C4-2B (cell line): ENCODE data around the gene ZNF440.
A peak's percentile ranks its signal among the peaks of the same experiment; 100 is the strongest.
"Not testable (repeated sequence)": the region's sequence is repeated elsewhere in the genome, so short reads cannot be mapped to it uniquely, and the experiment has no call there.

Source experiments
- H3K27ac ChIP-seq: fragments of 450-650 bp; 2 replicates; pipeline ENCODE4 v1.5.1; 2017
- ZFX ChIP-seq: fragments of 450-650 bp; IDR thresholded peaks from 2 replicates; pipeline ENCODE4 v1.6.1; 2017
- TF ChIP-seq, protein P1 (sequence below): fragments of 450-650 bp; conservative IDR thresholded peaks from 2 replicates; pipeline ENCODE4 v1.5.1; 2017; ENCODE audit warnings: mild to moderate bottlenecking

The ZNF440 gene

GRCh38 chr19:11860721-11861120, 46.6 kb downstream of the ZNF440 start:
- TF ChIP-seq ZFX: no peak
- TF ChIP-seq, protein P1, sequence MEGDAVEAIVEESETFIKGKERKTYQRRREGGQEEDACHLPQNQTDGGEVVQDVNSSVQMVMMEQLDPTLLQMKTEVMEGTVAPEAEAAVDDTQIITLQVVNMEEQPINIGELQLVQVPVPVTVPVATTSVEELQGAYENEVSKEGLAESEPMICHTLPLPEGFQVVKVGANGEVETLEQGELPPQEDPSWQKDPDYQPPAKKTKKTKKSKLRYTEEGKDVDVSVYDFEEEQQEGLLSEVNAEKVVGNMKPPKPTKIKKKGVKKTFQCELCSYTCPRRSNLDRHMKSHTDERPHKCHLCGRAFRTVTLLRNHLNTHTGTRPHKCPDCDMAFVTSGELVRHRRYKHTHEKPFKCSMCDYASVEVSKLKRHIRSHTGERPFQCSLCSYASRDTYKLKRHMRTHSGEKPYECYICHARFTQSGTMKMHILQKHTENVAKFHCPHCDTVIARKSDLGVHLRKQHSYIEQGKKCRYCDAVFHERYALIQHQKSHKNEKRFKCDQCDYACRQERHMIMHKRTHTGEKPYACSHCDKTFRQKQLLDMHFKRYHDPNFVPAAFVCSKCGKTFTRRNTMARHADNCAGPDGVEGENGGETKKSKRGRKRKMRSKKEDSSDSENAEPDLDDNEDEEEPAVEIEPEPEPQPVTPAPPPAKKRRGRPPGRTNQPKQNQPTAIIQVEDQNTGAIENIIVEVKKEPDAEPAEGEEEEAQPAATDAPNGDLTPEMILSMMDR: no peak

DNA sequence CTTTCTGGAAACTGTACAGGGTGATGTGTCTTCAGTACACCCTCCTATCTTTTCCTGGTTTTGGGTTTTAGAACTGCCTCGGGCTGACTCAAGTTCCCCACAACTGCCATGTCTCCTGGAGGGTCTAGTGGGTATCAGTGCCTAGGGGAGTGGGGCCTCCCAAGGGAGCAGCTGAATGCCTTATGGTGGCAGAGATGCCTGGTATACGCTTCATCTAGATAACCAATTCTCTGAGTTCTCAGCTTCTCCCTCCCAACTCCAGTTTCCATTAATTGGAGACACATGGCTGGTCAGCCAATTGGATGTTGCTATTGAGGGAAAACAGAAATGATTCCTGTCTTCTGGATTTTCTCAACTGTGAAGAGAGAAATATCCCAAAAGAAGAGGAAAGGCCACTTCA, 47.2 kb downstream of the ZNF440 start:
- H3K27ac ChIP-seq: no peak overlapping the region
- TF ChIP-seq ZFX: no peak
- TF ChIP-seq, protein P1: no peak

More at GRCh38 chr19:11860721-11861120, 46.6 kb downstream of the ZNF440 start:
- no peak overlapping the region; the same call in 1 of the 2 replicates for H3K27ac ChIP-seq

DNA sequence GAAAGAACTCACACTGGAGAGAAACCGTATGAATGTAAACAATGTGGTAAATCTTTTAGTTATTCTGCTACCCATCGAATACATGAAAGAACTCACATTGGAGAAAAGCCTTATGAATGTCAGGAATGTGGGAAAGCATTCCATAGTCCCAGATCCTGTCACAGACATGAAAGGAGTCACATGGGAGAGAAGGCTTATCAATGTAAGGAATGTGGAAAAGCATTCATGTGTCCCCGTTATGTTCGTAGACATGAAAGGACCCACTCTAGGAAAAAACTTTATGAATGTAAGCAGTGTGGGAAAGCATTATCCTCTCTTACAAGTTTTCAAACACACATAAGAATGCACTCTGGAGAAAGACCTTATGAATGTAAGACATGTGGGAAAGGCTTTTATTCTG, 53.7 kb downstream of the ZNF440 start:
- H3K27ac ChIP-seq: not testable (repeated sequence)

DNA sequence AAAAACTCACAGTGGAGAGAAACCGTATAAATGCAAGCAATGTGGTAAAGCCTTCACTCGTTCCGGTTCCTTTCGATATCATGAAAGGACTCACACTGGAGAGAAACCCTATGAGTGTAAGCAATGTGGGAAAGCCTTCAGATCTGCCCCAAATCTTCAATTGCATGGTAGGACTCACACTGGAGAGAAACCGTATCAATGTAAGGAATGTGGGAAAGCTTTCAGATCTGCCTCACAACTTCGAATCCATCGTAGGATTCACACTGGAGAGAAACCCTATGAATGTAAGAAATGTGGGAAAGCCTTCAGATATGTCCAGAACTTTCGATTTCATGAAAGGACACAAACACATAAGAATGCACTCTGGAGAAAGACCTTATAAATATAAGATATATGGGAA, 54.1 kb downstream of the ZNF440 start:
- H3K27ac ChIP-seq: no peak overlapping the region
- no peak for TF ChIP-seq ZFX
- TF ChIP-seq, protein P1: no peak

GRCh38 chr19:11872624-11873023, 58.6 kb downstream of the ZNF440 start:
- TF ChIP-seq ZFX: no peak
- TF ChIP-seq, protein P1: no peak
- no peak overlapping the region for H3K27ac ChIP-seq

DNA sequence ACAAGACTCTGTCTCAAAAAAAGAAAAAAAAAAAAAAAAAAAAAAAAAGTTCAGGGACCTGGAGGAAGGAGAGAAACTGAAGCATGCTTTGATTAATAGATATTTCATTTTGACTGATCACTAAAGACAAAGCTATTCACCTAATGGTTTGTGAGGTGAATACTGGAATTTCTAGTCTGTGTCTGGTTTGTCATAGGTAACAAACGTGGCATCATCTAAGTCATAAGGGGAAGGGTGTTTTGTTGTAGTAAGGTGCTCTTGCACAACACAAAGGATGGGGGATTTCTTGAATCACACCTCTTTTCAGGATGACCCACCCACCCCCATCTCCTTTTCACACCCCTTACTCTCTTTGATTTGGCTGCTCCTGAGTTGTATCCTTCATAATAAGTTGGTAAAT, 59.7 kb downstream of the ZNF440 start:
- no peak for TF ChIP-seq ZFX
- TF ChIP-seq, protein P1: no peak
- H3K27ac ChIP-seq: no peak overlapping the region

GRCh38 chr19:11879687-11880266, 65.7 kb downstream of the ZNF440 start:
- not testable (repeated sequence) for H3K27ac ChIP-seq
- TF ChIP-seq, protein P1: peak; percentile 58

GRCh38 chr19:11880598-11880997, 66.5 kb downstream of the ZNF440 start:
- no peak for TF ChIP-seq ZFX
- TF ChIP-seq, protein P1: no peak
- H3K27ac ChIP-seq: no peak overlapping the region
